A549 (cell line): ENCODE results near the gene SLC37A1. TPM values are rescaled to one million over a fixed set of nuclear protein-coding genes. Genes with fewer than 3 reads are reported as not detected.
A peak's percentile ranks its signal among the peaks of the same experiment; 100 is the strongest.

Source experiments
- ATAC-seq, 2 experiments: fragments of 200-7000 bp in 1 of 2; fragments of >200 bp in 1 of 2; cut with Nextera tagmentation in 1 of 2; cut with Tn5 transposase in 1 of 2; 3 replicates each; pipeline versions ENCODE4 v1.8.0 to v1.9.1; 2018 to 2020; ENCODE audit warnings: mild to moderate bottlenecking in 1 of 2, moderate library complexity in 1 of 2
- CTCF ChIA-PET: fragments of 300-600 bp; sonication (Branson Sonifier 250); formaldehyde crosslinking; extraction: SDS; loops from one replicate; lab custom pipeline; 2021; ENCODE audit warnings: antibody characterized with exemption, inconsistent platforms; lab: Yijun Ruan, JAX
- POLR2A ChIA-PET: fragments of 350-600 bp; formaldehyde crosslinking; extraction: SDS; loops from one replicate; lab custom pipeline; 2021; ENCODE audit warnings: antibody characterized with exemption, inconsistent platforms; lab: Yijun Ruan, JAX
- DNase-seq, 2 experiments: peaks; one replicate each; pipeline versions ENCODE4 v3.0.0 to v3.0.0-alpha.2; 2011 to 2016; ENCODE audit warnings: low read depth in 1 of 2, low spot score in 1 of 2
- FAIRE-seq: peaks from 2 replicates; lab custom pipeline; 2011; peaks lifted over from hg19 to GRCh38; lab: Jason Lieb, UNC
- H3K27ac ChIP-seq, 2 experiments: fragments of >200 bp; sonication (Bioruptor Twin); formaldehyde crosslinking; 3 replicates each; pipeline ENCODE4 v1.5.1; 2016 to 2017
- H3K4me1 ChIP-seq: fragments of >200 bp; sonication (Bioruptor Twin); formaldehyde crosslinking; 3 replicates; pipeline ENCODE4 v1.6.1; 2016
- H3K4me2 ChIP-seq: fragments of >200 bp; sonication (Bioruptor Twin); formaldehyde crosslinking; 3 replicates; pipeline ENCODE4 v1.6.1; 2016
- H3K4me3 ChIP-seq: fragments of >200 bp; sonication (Bioruptor Twin); formaldehyde crosslinking; 3 replicates; pipeline ENCODE4 v1.5.1; 2016
- H3K9me3 ChIP-seq: fragments of >200 bp; sonication (Bioruptor Twin); formaldehyde crosslinking; 3 replicates; pipeline ENCODE4 v1.6.1; 2016
- CBX2 ChIP-seq: fragments of 200-600 bp; sonication (generic); IDR thresholded peaks from 2 replicates; pipeline ENCODE4 v1.6.1; 2016; ENCODE audit warnings: low read depth, mild to moderate bottlenecking, borderline replicate concordance
- CEBPB ChIP-seq, 2 experiments: fragments of >200 bp in 1 of 2; sonication (Bioruptor Twin) in 1 of 2; formaldehyde crosslinking in 1 of 2; IDR thresholded peaks; 2 replicates each; pipeline ENCODE4 v1.6.1; 2012 to 2016
- EHF ChIP-seq: fragments of 250-450 bp; sonication (Bioruptor Pico); IDR thresholded peaks from 2 replicates; pipeline ENCODE4 v1.5.0; 2020; ENCODE audit warnings: mild to moderate bottlenecking
- EP300 ChIP-seq, 2 experiments: fragments of >200 bp; sonication (Bioruptor Twin); formaldehyde crosslinking; IDR thresholded peaks; 2 replicates in 1 of 2; 3 replicates in 1 of 2; pipeline ENCODE4 v1.6.1; 2016 to 2017
- FOSB ChIP-seq: fragments of 250-450 bp; sonication (Bioruptor Pico); IDR thresholded peaks from 2 replicates; pipeline ENCODE4 v1.5.0; 2020; ENCODE audit warnings: mild to moderate bottlenecking, moderate library complexity
- FOSL2 ChIP-seq, 2 experiments: fragments of 450-650 bp in 1 of 2; fragments of >200 bp in 1 of 2; sonication (Bioruptor Twin) in 1 of 2; formaldehyde crosslinking; IDR thresholded peaks; 2 replicates each; pipeline versions ENCODE4 v1.5.0 to v1.6.1; 2016 to 2020; ENCODE audit warnings: mild to moderate bottlenecking in 1 of 2, moderate library complexity in 1 of 2
- FOXS1 ChIP-seq: fragments of 250-450 bp; sonication (Bioruptor Pico); IDR thresholded peaks from 2 replicates; pipeline ENCODE4 v1.5.0; 2020; ENCODE audit warnings: mild to moderate bottlenecking, moderate library complexity
- HOXA7 ChIP-seq: fragments of 250-450 bp; sonication (Bioruptor Pico); IDR thresholded peaks from 2 replicates; pipeline ENCODE4 v1.5.0; 2020; ENCODE audit warnings: mild to moderate bottlenecking, moderate library complexity
- JUN ChIP-seq, 2 experiments: fragments of >200 bp; sonication (Bioruptor Twin); formaldehyde crosslinking; IDR thresholded peaks; 2 replicates in 1 of 2; 3 replicates in 1 of 2; pipeline ENCODE4 v1.6.1; 2016 to 2017
- JUNB ChIP-seq: fragments of >200 bp; sonication (Bioruptor Twin); formaldehyde crosslinking; IDR thresholded peaks from 2 replicates; pipeline ENCODE4 v1.6.1; 2016
- KDM5A ChIP-seq: fragments of 200-600 bp; sonication (generic); IDR thresholded peaks from 2 replicates; pipeline ENCODE4 v1.6.1; 2016; ENCODE audit warnings: antibody characterized with exemption, mild to moderate bottlenecking
- MAFK ChIP-seq: fragments of 450-650 bp; IDR thresholded peaks from 2 replicates; pipeline ENCODE4 v1.6.1; 2014; ENCODE audit not compliant: partially characterized antibody
- MYC ChIP-seq: IDR thresholded peaks from 2 replicates; pipeline ENCODE4 v1.6.1; 2012; ENCODE audit warnings: mild to moderate bottlenecking, inconsistent platforms, low read length, improper control_type of control experiment, borderline replicate concordance
- NFE2L2 ChIP-seq: fragments of 150-350 bp; conservative IDR thresholded peaks from 2 replicates; pipeline ENCODE4 v1.6.1; 2014; ENCODE audit warnings: low read length
- NR3C1 ChIP-seq: fragments of >200 bp; sonication (Bioruptor Twin); formaldehyde crosslinking; IDR thresholded peaks from 3 replicates; pipeline ENCODE4 v1.6.1; 2017
- POLR2A ChIP-seq: IDR thresholded peaks from 2 replicates; pipeline ENCODE4 v1.6.1; 2012; ENCODE audit warnings: mild to moderate bottlenecking, low read length
- RAD21 ChIP-seq, 2 experiments: fragments of >200 bp in 1 of 2; sonication (Bioruptor Twin) in 1 of 2; formaldehyde crosslinking in 1 of 2; IDR thresholded peaks in 1 of 2; conservative IDR thresholded peaks in 1 of 2; 2 replicates in 1 of 2; 3 replicates in 1 of 2; pipeline ENCODE4 v1.6.1; 2012 to 2018; ENCODE audit warnings: inconsistent platforms in 1 of 2
- SMC3 ChIP-seq: fragments of >200 bp; sonication (Bioruptor Twin); formaldehyde crosslinking; IDR thresholded peaks from 3 replicates; pipeline ENCODE4 v1.6.1; 2018; ENCODE audit warnings: inconsistent platforms
- SREBF2 ChIP-seq: fragments of 450-650 bp; IDR thresholded peaks from 2 replicates; pipeline ENCODE4 v1.6.1; 2014; ENCODE audit warnings: mild to moderate bottlenecking, moderate library complexity
- TFCP2L1 ChIP-seq: fragments of 250-450 bp; sonication (Bioruptor Pico); IDR thresholded peaks from 2 replicates; pipeline ENCODE4 v1.5.0; 2021; ENCODE audit warnings: mild to moderate bottlenecking
- ZFP36 ChIP-seq: fragments of 450-650 bp; IDR thresholded peaks from 2 replicates; pipeline ENCODE4 v1.6.1; 2014; ENCODE audit warnings: borderline replicate concordance; ENCODE audit not compliant: partially characterized antibody
- ZNF302 ChIP-seq: fragments of 250-450 bp; sonication (Bioruptor Pico); IDR thresholded peaks from 2 replicates; pipeline ENCODE4 v1.9.0; 2021; ENCODE audit warnings: inconsistent platforms, mild to moderate bottlenecking, moderate library complexity
- WGBS: methylation state at CpG from one replicate; pipeline ENCODE4 v1.1.6; 2017; ENCODE audit errors: missing lambda C conversion rate; 5-methylcytosine and 5-hydroxymethylcytosine counted together
- polyA plus RNA-seq, 4 experiments: library from polyadenylated mRNA; depleted of rRNA in 3 of 4; stranded (reverse); fragments of >200 nt; fragmentation: RNase III in 1 of 4; extraction: RNeasy Plus Mini Kit Qiagen cat#74134 plus additional on column Dnase treatment in 1 of 4; gene quantifications; 2 replicates in 3 of 4; 3 replicates in 1 of 4; pipeline ENCODE4 v1.2.3, GENCODE V29; 2011 to 2017
- TF ChIP-seq, protein P1 (sequence below): fragments of >200 bp; sonication (Bioruptor Twin); formaldehyde crosslinking; IDR thresholded peaks from 2 replicates; pipeline ENCODE4 v1.6.1; 2016
- TF ChIP-seq, protein P2 (sequence below): fragments of 250-450 bp; sonication (Bioruptor Pico); IDR thresholded peaks from 2 replicates; pipeline ENCODE4 v1.5.0; 2020; ENCODE audit warnings: low read depth, mild to moderate bottlenecking, moderate library complexity
- TF ChIP-seq, protein P3 (sequence below): IDR thresholded peaks from 2 replicates; pipeline ENCODE4 v1.6.1; 2012
- TF ChIP-seq, protein P4 (sequence below): fragments of 200-600 bp; sonication (generic); IDR thresholded peaks from 2 replicates; pipeline ENCODE4 v1.6.1; 2016; ENCODE audit warnings: antibody characterized with exemption, mild to moderate bottlenecking, moderate library complexity

Gene SLC37A1
- polyA plus RNA-seq, 2 of the 4 experiments (the other 2 are of a cell fraction), result 1.9 to 2.1 TPM

DNA sequence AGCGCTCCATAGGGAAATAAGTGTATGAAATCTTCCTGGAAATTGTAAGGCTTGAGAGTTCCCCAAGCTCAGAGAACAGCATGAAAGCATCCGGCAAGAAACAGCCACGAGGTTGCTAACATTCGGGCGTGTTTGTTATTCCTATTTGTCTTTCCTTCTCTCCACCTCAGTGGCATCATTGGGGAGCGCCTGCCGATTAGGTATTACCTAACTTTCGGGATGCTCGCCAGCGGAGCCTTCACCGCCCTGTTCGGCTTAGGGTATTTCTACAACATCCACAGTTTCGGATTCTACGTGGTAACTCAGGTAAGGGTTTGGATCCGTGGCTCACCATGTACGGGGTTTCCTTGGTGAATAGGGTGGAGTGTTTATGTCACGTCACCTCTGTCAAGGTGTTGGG lies 25.7 kb downstream of the SLC37A1 start:
- no peak for ATAC-seq
- Histone ChIP-seq H3K27ac (no peak overlapping the region), H3K4me3 (no peak overlapping the region), H3K4me2 (no peak overlapping the region), H3K9me3 (no peaks in the 10 kb centered on the region), H3K4me1 (no peaks in the 10 kb centered on the region)
- DNase-seq, result no peak
- FAIRE-seq, result no peak
- WGBS, result 94% methylated on average over 17 of the region's 17 CpGs
- CTCF ChIA-PET, result interaction anchor here (1.2 kb wide), 1 partner anchor 9 kb away, joined by 5 read pairs; no protein-coding TSS in a partner anchor
- POLR2A ChIA-PET, result no interaction called here
- TF ChIP-seq MAFK (no peak), SMC3 (no peak), NFE2L2 (no peak), ZNF302 (CRISPR knock-in tag) (no peak), EHF (no peak), SREBF2 (no peak), FOSL2 (IDR thresholded peaks at IDR 0.05) (no peak), FOSL2 (CRISPR knock-in tag; IDR thresholded peaks at IDR 0.05) (no peak), HOXA7 (CRISPR knock-in tag) (no peak)

DNA sequence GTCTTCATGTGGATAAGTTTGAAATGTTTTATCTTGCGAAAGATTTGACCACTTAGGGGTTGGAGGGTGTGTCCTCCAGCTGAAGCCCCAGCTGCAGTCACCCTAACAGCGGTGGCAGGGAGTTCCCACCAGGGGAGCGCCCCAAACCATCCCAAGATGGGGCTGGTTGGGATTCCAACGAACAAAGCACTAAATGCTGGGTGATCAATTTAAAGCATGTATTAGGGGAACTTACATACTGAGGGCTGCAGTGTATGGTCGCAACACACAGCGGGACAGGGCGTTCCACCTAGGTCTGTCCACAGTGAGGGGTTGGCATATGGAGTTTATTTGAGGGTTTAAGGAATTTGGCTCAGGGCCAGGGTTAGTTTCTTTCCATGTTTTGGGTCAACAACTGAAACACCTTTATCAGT lies 26.3 kb downstream of the SLC37A1 start:
- Histone ChIP-seq H3K27ac (no peak overlapping the region), H3K4me2 (no peak overlapping the region)
- TF ChIP-seq RAD21 (conservative IDR thresholded peaks at IDR 0.05 in 1 of 2, IDR thresholded peaks at IDR 0.05 in 1 of 2) (0 out of 5 replicates have a peak, but pooled peaks of 1 of the 2 experiments have one; percentile 17), EHF (no peak)
- TF ChIP-seq, all 56 proteins: peak for 1
- DNase-seq, result no peak
- CTCF ChIA-PET, result no interaction called here
- POLR2A ChIA-PET, result no interaction called here
- no peak for FAIRE-seq
- no peak for ATAC-seq
- Histone ChIP-seq H3K4me3 (no peak overlapping the region), H3K4me1 (no peaks in the 10 kb centered on the region), H3K9me3 (no peaks in the 10 kb centered on the region)
- 87% methylated on average over 6 of the region's 7 CpGs for WGBS

DNA sequence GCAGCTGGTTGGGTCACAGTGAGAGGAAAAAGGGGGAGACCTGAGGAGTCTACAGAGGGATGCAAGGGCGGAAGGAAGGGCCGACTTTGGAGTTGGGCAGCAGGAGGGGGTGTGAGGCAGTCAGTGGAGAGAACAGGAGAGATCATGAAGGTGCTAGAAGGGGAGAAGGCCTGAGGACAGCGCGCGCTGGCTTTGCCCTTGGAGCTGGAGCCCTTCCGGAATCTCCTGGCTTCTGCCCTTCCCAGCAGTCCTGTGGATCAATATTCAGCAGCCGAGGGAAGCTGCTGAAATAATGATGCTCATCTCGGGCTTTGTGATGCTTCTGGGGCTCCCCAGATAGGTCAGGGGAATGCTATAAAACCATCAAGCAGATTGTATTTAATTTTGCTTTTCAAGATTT lies 26.7 kb downstream of the SLC37A1 start:
- H3K4me3 ChIP-seq, result no peak overlapping the region
- ChIA-PET CTCF (no interaction called here), POLR2A (no interaction called here)
- no peaks in the 10 kb centered on the region for H3K4me1 ChIP-seq
- no peak for ATAC-seq
- H3K27ac ChIP-seq, result no peak overlapping the region
- no peak for DNase-seq
- H3K4me2 ChIP-seq, result no peak overlapping the region
- no peak for TF ChIP-seq FOSB
- TF ChIP-seq, protein P1, sequence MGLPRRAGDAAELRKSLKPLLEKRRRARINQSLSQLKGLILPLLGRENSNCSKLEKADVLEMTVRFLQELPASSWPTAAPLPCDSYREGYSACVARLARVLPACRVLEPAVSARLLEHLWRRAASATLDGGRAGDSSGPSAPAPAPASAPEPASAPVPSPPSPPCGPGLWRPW, result no peak
- no peak for TF ChIP-seq FOXS1
- no peak for TF ChIP-seq JUNB
- TF ChIP-seq MAFK, result no peak
- no peak for TF ChIP-seq CEBPB (IDR thresholded peaks at IDR 0.05)
- TF ChIP-seq KDM5A, result no peak
- no peak for TF ChIP-seq EP300 (IDR thresholded peaks at IDR 0.05)
- no peak for TF ChIP-seq JUN (IDR thresholded peaks at IDR 0.05)
- WGBS, result 80% methylated on average over 8 of the region's 8 CpGs
- FAIRE-seq, result no peak
- H3K9me3 ChIP-seq, result no peaks in the 10 kb centered on the region

DNA sequence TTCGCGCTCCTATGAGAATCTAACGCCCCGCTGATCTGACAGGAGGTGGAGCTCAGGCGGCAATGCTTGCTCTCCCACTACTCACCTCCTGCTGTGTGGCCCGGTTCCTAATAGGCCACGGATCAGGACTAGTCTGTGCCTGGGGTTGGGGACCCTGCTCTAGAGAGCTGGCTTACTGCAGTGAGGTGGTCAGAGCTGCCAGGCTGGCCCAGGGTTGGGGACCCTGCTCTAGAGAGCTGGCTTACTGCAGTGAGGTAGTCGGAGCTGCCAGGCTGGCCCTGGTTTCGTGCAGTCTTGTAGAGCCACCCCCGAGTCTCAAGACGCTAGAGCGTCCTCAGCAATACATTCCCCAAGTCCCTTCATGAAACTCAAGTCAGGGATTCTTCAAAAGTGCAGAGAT lies 27.5 kb downstream of the SLC37A1 start:
- TF ChIP-seq, protein P2, sequence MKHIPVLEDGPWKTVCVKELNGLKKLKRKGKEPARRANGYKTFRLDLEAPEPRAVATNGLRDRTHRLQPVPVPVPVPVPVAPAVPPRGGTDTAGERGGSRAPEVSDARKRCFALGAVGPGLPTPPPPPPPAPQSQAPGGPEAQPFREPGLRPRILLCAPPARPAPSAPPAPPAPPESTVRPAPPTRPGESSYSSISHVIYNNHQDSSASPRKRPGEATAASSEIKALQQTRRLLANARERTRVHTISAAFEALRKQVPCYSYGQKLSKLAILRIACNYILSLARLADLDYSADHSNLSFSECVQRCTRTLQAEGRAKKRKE (CRISPR knock-in tag), result no peak
- TF ChIP-seq MYC (no peak), RAD21 (conservative IDR thresholded peaks at IDR 0.05 in 1 of 2, IDR thresholded peaks at IDR 0.05 in 1 of 2) (no peak), POLR2A (no peak), CBX2 (no peak), EP300 (IDR thresholded peaks at IDR 0.05) (no peak), FOSL2 (IDR thresholded peaks at IDR 0.05) (no peak), FOSL2 (CRISPR knock-in tag; IDR thresholded peaks at IDR 0.05) (no peak), EHF (no peak), TFCP2L1 (CRISPR knock-in tag) (no peak), NR3C1 (no peak), MAFK (no peak), KDM5A (no peak), FOSB (no peak), ZFP36 (no peak)
- TF ChIP-seq, protein P3, sequence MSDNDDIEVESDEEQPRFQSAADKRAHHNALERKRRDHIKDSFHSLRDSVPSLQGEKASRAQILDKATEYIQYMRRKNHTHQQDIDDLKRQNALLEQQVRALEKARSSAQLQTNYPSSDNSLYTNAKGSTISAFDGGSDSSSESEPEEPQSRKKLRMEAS, result no peak
- TF ChIP-seq, protein P4, sequence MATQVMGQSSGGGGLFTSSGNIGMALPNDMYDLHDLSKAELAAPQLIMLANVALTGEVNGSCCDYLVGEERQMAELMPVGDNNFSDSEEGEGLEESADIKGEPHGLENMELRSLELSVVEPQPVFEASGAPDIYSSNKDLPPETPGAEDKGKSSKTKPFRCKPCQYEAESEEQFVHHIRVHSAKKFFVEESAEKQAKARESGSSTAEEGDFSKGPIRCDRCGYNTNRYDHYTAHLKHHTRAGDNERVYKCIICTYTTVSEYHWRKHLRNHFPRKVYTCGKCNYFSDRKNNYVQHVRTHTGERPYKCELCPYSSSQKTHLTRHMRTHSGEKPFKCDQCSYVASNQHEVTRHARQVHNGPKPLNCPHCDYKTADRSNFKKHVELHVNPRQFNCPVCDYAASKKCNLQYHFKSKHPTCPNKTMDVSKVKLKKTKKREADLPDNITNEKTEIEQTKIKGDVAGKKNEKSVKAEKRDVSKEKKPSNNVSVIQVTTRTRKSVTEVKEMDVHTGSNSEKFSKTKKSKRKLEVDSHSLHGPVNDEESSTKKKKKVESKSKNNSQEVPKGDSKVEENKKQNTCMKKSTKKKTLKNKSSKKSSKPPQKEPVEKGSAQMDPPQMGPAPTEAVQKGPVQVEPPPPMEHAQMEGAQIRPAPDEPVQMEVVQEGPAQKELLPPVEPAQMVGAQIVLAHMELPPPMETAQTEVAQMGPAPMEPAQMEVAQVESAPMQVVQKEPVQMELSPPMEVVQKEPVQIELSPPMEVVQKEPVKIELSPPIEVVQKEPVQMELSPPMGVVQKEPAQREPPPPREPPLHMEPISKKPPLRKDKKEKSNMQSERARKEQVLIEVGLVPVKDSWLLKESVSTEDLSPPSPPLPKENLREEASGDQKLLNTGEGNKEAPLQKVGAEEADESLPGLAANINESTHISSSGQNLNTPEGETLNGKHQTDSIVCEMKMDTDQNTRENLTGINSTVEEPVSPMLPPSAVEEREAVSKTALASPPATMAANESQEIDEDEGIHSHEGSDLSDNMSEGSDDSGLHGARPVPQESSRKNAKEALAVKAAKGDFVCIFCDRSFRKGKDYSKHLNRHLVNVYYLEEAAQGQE, result no peak
- ChIA-PET POLR2A (no interaction called here), CTCF (interaction anchor here (1.7 kb wide), 1 partner anchor 8 kb away, joined by 4 read pairs; no protein-coding TSS in a partner anchor)
- no peak for ATAC-seq
- no peak overlapping the region for H3K27ac ChIP-seq
- H3K4me2 ChIP-seq, result no peak overlapping the region
- no peak for DNase-seq
- H3K9me3 ChIP-seq, result no peaks in the 10 kb centered on the region
- H3K4me1 ChIP-seq, result no peaks in the 10 kb centered on the region
- 81% methylated on average over 11 of the region's 12 CpGs for WGBS
- no peak overlapping the region for H3K4me3 ChIP-seq
- FAIRE-seq, result no peak
